MCF 10A (cell line): ENCODE data around the gene AUTS2. TPM values are rescaled to one million over a fixed set of nuclear protein-coding genes. Genes with fewer than 3 reads are reported as not detected.

ENCODE experiments used
- BruUV-seq: library from RNA; stranded (reverse); fragments of 400-500 nt; replicated peaks from 2 replicates; lab custom pipeline; 2021; lab: Mats Ljungman, UMichigan
- CTCF ChIA-PET: fragments of 300-600 bp; sonication (Branson Sonifier 250); formaldehyde crosslinking; extraction: SDS; loops from one replicate; lab custom pipeline; 2021; ENCODE audit warnings: antibody characterized with exemption, inconsistent platforms; lab: Yijun Ruan, JAX
- POLR2A ChIA-PET: fragments of 300-600, 350-650 bp; sonication (Branson Sonifier 250); formaldehyde crosslinking; extraction: SDS; loops from one replicate; lab custom pipeline; 2020; ENCODE audit warnings: antibody characterized with exemption, inconsistent platforms; lab: Yijun Ruan, JAX
- DNase-seq: peaks from one replicate; pipeline ENCODE4 v3.0.0-alpha.2; 2018; ENCODE audit not compliant: unreplicated experiment
- H3K27ac Mint-ChIP-seq: one replicate; pipeline ENCODE4 v1.8.0; 2022; ENCODE audit warnings: mild to moderate bottlenecking, low read depth, mixed read lengths; ENCODE audit not compliant: unreplicated experiment
- H3K27me3 Mint-ChIP-seq: one replicate; pipeline ENCODE4 v1.8.0; 2022; ENCODE audit warnings: mixed read lengths; ENCODE audit not compliant: insufficient read depth, unreplicated experiment
- H3K36me3 Mint-ChIP-seq: one replicate; pipeline ENCODE4 v1.8.0; 2022; ENCODE audit warnings: mild to moderate bottlenecking, moderate library complexity, mixed read lengths; ENCODE audit not compliant: insufficient read depth, unreplicated experiment
- H3K4me1 Mint-ChIP-seq: one replicate; pipeline ENCODE4 v1.8.0; 2022; ENCODE audit warnings: mixed read lengths; ENCODE audit not compliant: insufficient read depth, unreplicated experiment
- H3K4me3 Mint-ChIP-seq: one replicate; pipeline ENCODE4 v1.8.0; 2022; ENCODE audit warnings: mild to moderate bottlenecking, moderate library complexity, mixed read lengths; ENCODE audit not compliant: unreplicated experiment
- H3K9me3 Mint-ChIP-seq: one replicate; pipeline ENCODE4 v1.8.0; 2022; ENCODE audit warnings: mixed read lengths; ENCODE audit not compliant: unreplicated experiment
- CTCF ChIP-seq: fragments of 200-600 bp; IDR thresholded peaks from one replicate; pipeline ENCODE4 v1.8.0; 2022; ENCODE audit warnings: antibody characterized with exemption, mild to moderate bottlenecking; ENCODE audit not compliant: unreplicated experiment
- intact Hi-C: fragments of 100-400 bp; cut with micrococcal nuclease; formaldehyde crosslinking; loops from 2 replicates; pipeline ENCODE4 v1.14.1; 2022
- total RNA-seq: library from RNA; stranded (reverse); gene quantifications from 2 replicates; pipeline ENCODE4 v1.2.3, GENCODE V29; 2022

AUTS2 gene
- total RNA-seq, 1 experiment from 2014 or later, result 1.3 TPM

GRCh38 chr7:69911337-69911736 is 313.1 kb downstream of the AUTS2 start:
- H3K27ac Mint-ChIP-seq, result no peak overlapping the region
- no peak for TF ChIP-seq CTCF
- no peak overlapping the region for H3K4me3 Mint-ChIP-seq
- H3K4me1 Mint-ChIP-seq, result no peaks in the 10 kb centered on the region
- ChIA-PET POLR2A (no interaction called here), CTCF (interaction anchor here (0.6 kb wide), 1 partner anchor 32 kb away, joined by 3 read pairs; no protein-coding TSS in a partner anchor)
- peaks cover 46% of the 10 kb centered on the region for H3K9me3 Mint-ChIP-seq
- H3K36me3 Mint-ChIP-seq, result peaks cover 5% of the 10 kb centered on the region
- no TSS peak for BruUV-seq
- no peak for DNase-seq
- intact Hi-C loops, result no loop called here
- H3K27me3 Mint-ChIP-seq, result no peaks in the 10 kb centered on the region

GRCh38 chr7:69912141-69912540 is 313.9 kb downstream of the AUTS2 start:
- intact Hi-C loops, result no loop called here
- ChIA-PET POLR2A (no interaction called here), CTCF (no interaction called here)
- Mint-ChIP-seq H3K27ac (no peak overlapping the region), H3K27me3 (no peaks in the 10 kb centered on the region), H3K36me3 (peaks cover 5% of the 10 kb centered on the region), H3K4me3 (no peak overlapping the region), H3K4me1 (no peaks in the 10 kb centered on the region), H3K9me3 (peaks cover 50% of the 10 kb centered on the region)
- BruUV-seq, result no TSS peak
- no peak for TF ChIP-seq CTCF
- no peak for DNase-seq

- H3K36me3 Mint-ChIP-seq, result peaks cover 5% of the 10 kb centered on the region
- no peaks in the 10 kb centered on the region for H3K4me1 Mint-ChIP-seq
- POLR2A ChIA-PET, result no interaction called here
- CTCF ChIA-PET, result no interaction called here
- intact Hi-C loops, result no loop called here
- H3K9me3 Mint-ChIP-seq, result peaks cover 50% of the 10 kb centered on the region
- no peak overlapping the region for H3K4me3 Mint-ChIP-seq
- H3K27me3 Mint-ChIP-seq, result no peaks in the 10 kb centered on the region
- no peak overlapping the region for H3K27ac Mint-ChIP-seq
- BruUV-seq, result no TSS peak
- no peak for TF ChIP-seq CTCF
- DNase-seq, result no peak
Observed at GRCh38 chr7:69912846-69913245, 314.6 kb downstream of the AUTS2 start.

GRCh38 chr7:69919426-69920111 is 321.3 kb downstream of the AUTS2 start:
- intact Hi-C loops, result no loop called here
- H3K4me3 Mint-ChIP-seq, result no peak overlapping the region
- no peaks in the 10 kb centered on the region for H3K27me3 Mint-ChIP-seq
- POLR2A ChIA-PET, result no interaction called here
- H3K27ac Mint-ChIP-seq, result no peak overlapping the region
- no peak for TF ChIP-seq CTCF
- CTCF ChIA-PET, result interaction anchor here (0.6 kb wide), 1 partner anchor 1749 kb away, joined by 3 read pairs; no protein-coding TSS in a partner anchor
- H3K4me1 Mint-ChIP-seq, result no peaks in the 10 kb centered on the region
- peaks cover 23% of the 10 kb centered on the region for H3K9me3 Mint-ChIP-seq
- no peaks in the 10 kb centered on the region for H3K36me3 Mint-ChIP-seq
- no TSS peak for BruUV-seq
- no peak for DNase-seq
